Type B pancreatic cell (in vitro differentiated cells): ENCODE data around the gene DNAJC5. TPM values are rescaled to one million over a fixed set of nuclear protein-coding genes. Genes with fewer than 3 reads are reported as not detected.
"Not testable (repeated sequence)": the region's sequence is repeated elsewhere in the genome, so short reads cannot be mapped to it uniquely, and the experiment has no call there.

ENCODE experiments used
- DNase-seq: peaks from one replicate; pipeline ENCODE4 v3.0.0; 2021; ENCODE audit warnings: mixed read lengths; ENCODE audit not compliant: unreplicated experiment; ENCODE audit errors: extremely low spot score
- H3K27ac Mint-ChIP-seq: 2 replicates; pipeline ENCODE4 v1.8.0; 2021; ENCODE audit warnings: mild to moderate bottlenecking, mixed read lengths
- H3K27me3 Mint-ChIP-seq: 2 replicates; pipeline ENCODE4 v1.8.0; 2021; ENCODE audit warnings: mixed read lengths
- H3K36me3 Mint-ChIP-seq: 2 replicates; pipeline ENCODE4 v1.8.0; 2021; ENCODE audit warnings: mixed read lengths
- H3K4me1 Mint-ChIP-seq: one replicate; pipeline ENCODE4 v1.8.0; 2021; ENCODE audit warnings: mixed read lengths; ENCODE audit not compliant: unreplicated experiment
- H3K4me3 Mint-ChIP-seq: 2 replicates; pipeline ENCODE4 v1.8.0; 2021; ENCODE audit warnings: mild to moderate bottlenecking, mixed read lengths
- H3K9me3 Mint-ChIP-seq: 2 replicates; pipeline ENCODE4 v1.8.0; 2021; ENCODE audit warnings: mixed read lengths
- CTCF ChIP-seq: fragments of 200-600 bp; sonication (generic); conservative IDR thresholded peaks from 2 replicates; pipeline ENCODE4 v1.5.0; 2021; ENCODE audit warnings: antibody characterized with exemption, mild to moderate bottlenecking
- total RNA-seq: library from RNA; stranded (reverse); gene quantifications from 2 replicates; pipeline ENCODE4 v1.2.1, GENCODE V29; 2021; ENCODE audit warnings: low replicate concordance

Gene DNAJC5
- total RNA-seq, 1 donor from 2014 or later: 44.1 TPM

GRCh38 chr20:63876489-63877036, 18.4 kb upstream of the DNAJC5 start:
- no peaks in the 10 kb centered on the region for H3K4me1 Mint-ChIP-seq
- H3K27me3 Mint-ChIP-seq: no peaks in the 10 kb centered on the region
- no peak overlapping the region for H3K27ac Mint-ChIP-seq
- H3K4me3 Mint-ChIP-seq: no peak overlapping the region
- peaks cover 12% of the 10 kb centered on the region for H3K36me3 Mint-ChIP-seq
- DNase-seq: no peak
- no peaks in the 10 kb centered on the region for H3K9me3 Mint-ChIP-seq
- TF ChIP-seq CTCF: no peak

GRCh38 chr20:63877755-63878470, 17.0 kb upstream of the DNAJC5 start:
- Mint-ChIP-seq H3K27ac (no peak overlapping the region), H3K4me3 (no peak overlapping the region), H3K9me3 (no peaks in the 10 kb centered on the region), H3K36me3 (peaks cover 12% of the 10 kb centered on the region), H3K27me3 (no peaks in the 10 kb centered on the region), H3K4me1 (no peaks in the 10 kb centered on the region)
- no peak for TF ChIP-seq CTCF
- DNase-seq: no peak

GRCh38 chr20:63878899-63879663, 15.8 kb upstream of the DNAJC5 start:
- Mint-ChIP-seq H3K4me1 (no peaks in the 10 kb centered on the region), H3K27me3 (no peaks in the 10 kb centered on the region), H3K36me3 (peaks cover 12% of the 10 kb centered on the region), H3K9me3 (no peaks in the 10 kb centered on the region), H3K4me3 (no peak overlapping the region), H3K27ac (no peak overlapping the region)
- no peak for DNase-seq
- TF ChIP-seq CTCF: no peak

- not testable (repeated sequence) for H3K36me3 Mint-ChIP-seq
Observed at GRCh38 chr20:63880901-63881300, 14.0 kb upstream of the DNAJC5 start.

GRCh38 chr20:63881451-63882226, 13.3 kb upstream of the DNAJC5 start:
- H3K27ac Mint-ChIP-seq: no peak overlapping the region

More at GRCh38 chr20:63880901-63881300, 14.0 kb upstream of the DNAJC5 start:
- H3K4me1 Mint-ChIP-seq, H3K9me3 Mint-ChIP-seq, H3K27me3 Mint-ChIP-seq, DNase-seq, H3K27ac Mint-ChIP-seq, H3K4me3 Mint-ChIP-seq: not testable (repeated sequence)

More at GRCh38 chr20:63881451-63882226, 13.3 kb upstream of the DNAJC5 start:
- H3K27me3 Mint-ChIP-seq: no peaks in the 10 kb centered on the region
- H3K4me1 Mint-ChIP-seq: no peaks in the 10 kb centered on the region
- H3K9me3 Mint-ChIP-seq: no peaks in the 10 kb centered on the region
- no peak overlapping the region for H3K4me3 Mint-ChIP-seq
- no peaks in the 10 kb centered on the region for H3K36me3 Mint-ChIP-seq
- no peak for TF ChIP-seq CTCF
- DNase-seq: no peak
